Measurements from ENCODE around the gene TYR.

The TYR gene

GRCh38 chr11:89293965-89294679, 116.4 kb downstream of the TYR start:
- TF ChIP-seq CTCF (IDR thresholded peaks at IDR 0.05) = no peak

GRCh38 chr11:89321401-89321800, 143.7 kb downstream of the TYR start:
- TF ChIP-seq CTCF (IDR thresholded peaks at IDR 0.05) = no peak

- no peak for TF ChIP-seq CTCF (IDR thresholded peaks at IDR 0.05)
Observed at GRCh38 chr11:89327885-89328284, 150.2 kb downstream of the TYR start.

GRCh38 chr11:89333704-89334103, 156.0 kb downstream of the TYR start:
- TF ChIP-seq CTCF (IDR thresholded peaks at IDR 0.05) = peak; percentile 56
